Testis (tissue), 3 donors: ENCODE measurements around the gene ST6GAL2. TPM values are rescaled to one million over a fixed set of nuclear protein-coding genes. Genes with fewer than 3 reads are reported as not detected.

ENCODE experiments used
- DNase-seq: peaks from one replicate; pipeline ENCODE4 v3.0.0-alpha.2; 2019
- H3K27ac ChIP-seq, 2 donors: fragments of 200-600 bp; sonication (generic); one replicate each; pipeline ENCODE4 v1.5.1; 2019
- H3K27me3 ChIP-seq: fragments of 200-600 bp; sonication (generic); one replicate; pipeline ENCODE4 v1.5.1; 2019
- H3K36me3 ChIP-seq: fragments of 200-600 bp; sonication (generic); one replicate; pipeline ENCODE4 v1.5.1; 2017; ENCODE audit warnings: low read depth; ENCODE audit errors: missing control alignments
- H3K4me1 ChIP-seq: fragments of 200-600 bp; sonication (generic); one replicate; pipeline ENCODE4 v1.5.1; 2019
- H3K4me3 ChIP-seq, 2 donors: fragments of 200-600 bp; sonication (generic); one replicate each; pipeline ENCODE4 v1.5.1; 2017 to 2019
- H3K9me3 ChIP-seq: fragments of 200-600 bp; sonication (generic); one replicate; pipeline ENCODE4 v1.5.1; 2017
- CTCF ChIP-seq, 3 experiments: fragments of 450-650 bp in 2 of 3; fragments of 200-600 bp in 1 of 3; sonication (generic) in 1 of 3; IDR thresholded peaks; one replicate each; pipeline ENCODE4 v1.5.1; 2016 to 2019; ENCODE audit warnings: antibody characterized with exemption in 3 of 3, mild to moderate bottlenecking in 2 of 3, moderate library complexity in 1 of 3
- POLR2A ChIP-seq: fragments of 450-650 bp; IDR thresholded peaks from one replicate; pipeline ENCODE4 v1.6.1; 2017; ENCODE audit warnings: antibody characterized with exemption, mild to moderate bottlenecking, moderate library complexity
- WGBS, 2 donors: methylation state at CpG; one replicate each; pipeline ENCODE4 v1.1.5; 2018; 5-methylcytosine and 5-hydroxymethylcytosine counted together
- intact Hi-C: fragments of 100-400 bp; cut with DNase I; formaldehyde crosslinking; loops from one replicate; pipeline ENCODE4 v1.15.1; 2023; ENCODE audit warnings: low total_unique reads
- polyA plus RNA-seq: library from polyadenylated mRNA; stranded (reverse); fragments of 350-450 nt; fragmentation: Illumina TruSeq; extraction: RNeasy Lipid Tissue Mini Kit (QIAGEN cat#74804); gene quantifications from one replicate; pipeline ENCODE4 v1.2.3, GENCODE V29; 2014; ENCODE audit warnings: low read depth, low replicate concordance; ENCODE audit not compliant: insufficient read depth
- total RNA-seq, 2 donors: library from RNA; depleted of rRNA; stranded (reverse); fragments of >200 nt; gene quantifications; one replicate each; pipeline ENCODE4 v1.2.3, GENCODE V29; 2016

ST6GAL2 gene
- total and polyA plus RNA-seq, 3 donors from 2014 or later: 14.3 to 95.6 (median 83.8) TPM

- TF ChIP-seq POLR2A: no peak
- no peak for TF ChIP-seq CTCF (IDR thresholded peaks at IDR 0.05)
- H3K4me1 ChIP-seq: no peaks in the 10 kb centered on the region
- H3K4me3 ChIP-seq: no peak overlapping the region
- intact Hi-C loops: no loop called here
- H3K27me3 ChIP-seq: no peaks in the 10 kb centered on the region
- WGBS, 2 donors: 79 to 82% methylated on average over 3 of the region's 3 CpGs
- H3K9me3 ChIP-seq: no peaks in the 10 kb centered on the region
- DNase-seq: no peak
- H3K36me3 ChIP-seq: no peaks in the 10 kb centered on the region
- no peak overlapping the region for H3K27ac ChIP-seq
These were observed 52.7 kb downstream of the ST6GAL2 start for GRCh38 chr2:106833256-106833655.

- no peaks in the 10 kb centered on the region for H3K36me3 ChIP-seq
- no peak for DNase-seq
- intact Hi-C loops: no loop called here
- no peaks in the 10 kb centered on the region for H3K9me3 ChIP-seq
- H3K27ac ChIP-seq: no peak overlapping the region
- no peaks in the 10 kb centered on the region for H3K27me3 ChIP-seq
- TF ChIP-seq POLR2A: no peak
- no peak for TF ChIP-seq CTCF (IDR thresholded peaks at IDR 0.05)
- no peaks in the 10 kb centered on the region for H3K4me1 ChIP-seq
- H3K4me3 ChIP-seq: no peak overlapping the region
- WGBS, 2 donors: 83 to 85% methylated on average over 6 of the region's 6 CpGs
These were observed 54.0 kb downstream of the ST6GAL2 start for GRCh38 chr2:106831816-106832569.

GRCh38 chr2:106831241-106831640 lies 54.7 kb downstream of the ST6GAL2 start:
- Histone ChIP-seq H3K4me3 (no peak overlapping the region), H3K27ac (no peak overlapping the region), H3K9me3 (no peaks in the 10 kb centered on the region), H3K27me3 (no peaks in the 10 kb centered on the region), H3K36me3 (no peaks in the 10 kb centered on the region), H3K4me1 (no peaks in the 10 kb centered on the region)
- DNase-seq: no peak
- intact Hi-C loops: no loop called here
- WGBS, 2 donors: 79 to 87% methylated on average over 3 of the region's 3 CpGs
- TF ChIP-seq POLR2A: no peak
- no peak for TF ChIP-seq CTCF (IDR thresholded peaks at IDR 0.05)

GRCh38 chr2:106830191-106830590 lies 55.8 kb downstream of the ST6GAL2 start:
- H3K4me3 ChIP-seq: no peak overlapping the region
- H3K27me3 ChIP-seq: no peaks in the 10 kb centered on the region
- WGBS, 2 donors: 96 to 97% methylated on average over 7 of the region's 7 CpGs
- no peaks in the 10 kb centered on the region for H3K36me3 ChIP-seq
- TF ChIP-seq POLR2A (no peak), CTCF (IDR thresholded peaks at IDR 0.05) (no peak)
- no peak for DNase-seq
- intact Hi-C loops: no loop called here
- no peak overlapping the region for H3K27ac ChIP-seq
- no peaks in the 10 kb centered on the region for H3K9me3 ChIP-seq
- no peaks in the 10 kb centered on the region for H3K4me1 ChIP-seq

- Histone ChIP-seq H3K4me3 (no peak overlapping the region), H3K9me3 (no peaks in the 10 kb centered on the region), H3K4me1 (no peaks in the 10 kb centered on the region), H3K27me3 (no peaks in the 10 kb centered on the region), H3K36me3 (no peaks in the 10 kb centered on the region), H3K27ac (no peak overlapping the region)
- intact Hi-C loops: no loop called here
- DNase-seq: no peak
- TF ChIP-seq POLR2A: no peak
- no peak for TF ChIP-seq CTCF (IDR thresholded peaks at IDR 0.05)
These were observed 57.8 kb downstream of the ST6GAL2 start for GRCh38 chr2:106828119-106828518.
